NCI-H2107 treated with DMSO at 0.1 percent for 48 hours (cell line): Measurements from ENCODE around the gene P4HTM.

Source experiments
- DNase-seq: peaks from one replicate; lab custom pipeline; 2025; ENCODE audit not compliant: unreplicated experiment; lab: John Stamatoyannopoulos, UW

P4HTM gene, protein sequence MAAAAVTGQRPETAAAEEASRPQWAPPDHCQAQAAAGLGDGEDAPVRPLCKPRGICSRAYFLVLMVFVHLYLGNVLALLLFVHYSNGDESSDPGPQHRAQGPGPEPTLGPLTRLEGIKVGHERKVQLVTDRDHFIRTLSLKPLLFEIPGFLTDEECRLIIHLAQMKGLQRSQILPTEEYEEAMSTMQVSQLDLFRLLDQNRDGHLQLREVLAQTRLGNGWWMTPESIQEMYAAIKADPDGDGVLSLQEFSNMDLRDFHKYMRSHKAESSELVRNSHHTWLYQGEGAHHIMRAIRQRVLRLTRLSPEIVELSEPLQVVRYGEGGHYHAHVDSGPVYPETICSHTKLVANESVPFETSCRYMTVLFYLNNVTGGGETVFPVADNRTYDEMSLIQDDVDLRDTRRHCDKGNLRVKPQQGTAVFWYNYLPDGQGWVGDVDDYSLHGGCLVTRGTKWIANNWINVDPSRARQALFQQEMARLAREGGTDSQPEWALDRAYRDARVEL

DNA sequence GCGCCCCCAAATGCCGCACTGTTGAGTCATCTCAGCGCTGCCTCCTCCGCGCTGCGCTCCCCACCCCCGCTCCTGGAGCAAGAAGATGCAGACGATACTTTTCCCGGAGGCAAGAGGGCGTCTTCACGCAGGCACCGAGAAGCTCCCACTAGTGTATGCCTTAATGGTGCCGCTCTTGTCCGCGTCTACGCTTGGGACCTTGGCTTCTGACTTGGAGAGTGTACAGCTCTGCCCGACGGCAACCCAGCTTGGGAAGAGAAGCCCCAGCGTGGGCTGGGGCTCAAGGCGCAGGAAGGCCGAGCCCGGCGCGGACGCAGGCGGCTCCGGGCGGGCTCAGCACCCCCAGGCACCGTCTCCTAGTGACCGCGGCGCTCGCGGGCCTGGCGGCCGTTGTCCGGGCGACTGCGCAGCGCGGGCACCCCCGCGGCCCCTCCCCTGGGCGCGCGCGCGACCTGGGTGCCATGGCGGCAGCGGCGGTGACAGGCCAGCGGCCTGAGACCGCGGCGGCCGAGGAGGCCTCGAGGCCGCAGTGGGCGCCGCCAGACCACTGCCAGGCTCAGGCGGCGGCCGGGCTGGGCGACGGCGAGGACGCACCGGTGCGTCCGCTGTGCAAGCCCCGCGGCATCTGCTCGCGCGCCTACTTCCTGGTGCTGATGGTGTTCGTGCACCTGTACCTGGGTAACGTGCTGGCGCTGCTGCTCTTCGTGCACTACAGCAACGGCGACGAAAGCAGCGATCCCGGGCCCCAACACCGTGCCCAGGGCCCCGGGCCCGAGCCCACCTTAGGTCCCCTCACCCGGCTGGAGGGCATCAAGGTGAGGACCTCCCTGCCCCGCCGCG lies at the start of gene P4HTM:
P4HTM (plus strand) TSS at position 446 of the 840 bp plus-strand sequence; CDS start at position 462, 16 bp downstream.
- DNase-seq: peak; percentile 26

DNA sequence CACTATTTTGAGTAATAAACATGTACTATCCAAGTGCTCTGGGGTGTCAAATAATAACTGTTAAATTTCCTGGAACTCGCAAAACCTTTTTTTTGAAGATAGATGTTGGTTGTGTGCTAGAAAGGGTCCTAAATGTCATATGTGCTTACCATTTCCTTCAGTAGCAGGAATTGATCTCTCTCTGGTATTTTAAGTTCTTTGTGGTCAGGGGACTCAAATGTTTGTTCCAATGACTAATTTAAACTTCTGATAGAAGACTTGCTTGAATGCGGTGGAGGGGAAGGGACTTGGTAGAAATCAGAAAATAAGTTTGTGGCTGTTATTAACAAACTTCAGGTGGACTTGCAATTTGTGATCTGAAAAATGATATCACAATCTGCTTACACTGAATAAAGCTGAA lies 44.6 kb upstream of the P4HTM start:
- no peak for DNase-seq

DNA sequence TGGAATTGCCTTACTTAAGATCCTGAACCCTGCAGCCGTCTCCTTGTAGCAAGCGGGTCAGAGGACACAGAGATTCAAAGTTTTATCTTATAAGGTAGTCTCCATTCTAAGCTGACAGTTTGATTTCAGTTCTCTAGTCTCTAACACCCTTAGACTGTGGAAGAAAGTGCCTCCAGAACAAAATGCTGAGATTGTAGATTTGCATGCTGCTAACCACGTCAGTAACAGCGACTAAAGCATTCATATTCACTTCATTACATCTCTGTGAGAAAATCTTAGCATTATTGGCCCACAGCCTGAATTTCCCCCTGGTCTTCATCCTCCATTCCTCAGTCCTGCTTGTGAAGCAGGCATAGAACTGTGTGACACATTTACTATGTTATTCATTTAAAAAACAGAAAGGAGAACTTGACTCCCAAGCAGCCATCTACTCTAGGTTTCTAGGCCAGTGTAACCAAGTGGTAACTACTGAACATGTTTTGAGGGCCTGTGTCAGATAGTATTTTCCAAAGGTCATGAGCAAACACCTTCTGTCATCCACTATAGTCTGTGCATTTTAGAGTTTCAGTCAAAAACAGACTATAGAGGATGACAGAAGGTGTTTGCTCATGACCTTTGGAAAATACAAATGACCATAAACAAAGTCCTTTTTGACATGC lies 44.0 kb upstream of the P4HTM start:
- DNase-seq: no peak

DNA sequence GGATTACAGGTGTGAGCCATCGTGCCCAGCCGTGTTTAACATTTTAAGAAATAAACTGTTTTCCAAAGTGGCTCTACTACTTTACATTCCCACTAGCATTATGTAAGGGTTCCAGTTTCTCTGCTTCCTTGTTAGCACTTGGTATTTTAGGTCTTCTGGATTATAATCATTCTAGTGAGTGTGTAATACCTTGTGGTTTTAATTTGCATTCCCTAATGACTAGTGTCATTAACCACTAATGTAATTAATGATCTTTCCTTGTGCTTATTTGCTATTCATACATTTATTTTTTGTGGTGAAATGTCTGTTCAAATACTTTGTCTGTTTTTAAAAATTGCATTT lies 40.7 kb upstream of the P4HTM start:
- no peak for DNase-seq

DNA sequence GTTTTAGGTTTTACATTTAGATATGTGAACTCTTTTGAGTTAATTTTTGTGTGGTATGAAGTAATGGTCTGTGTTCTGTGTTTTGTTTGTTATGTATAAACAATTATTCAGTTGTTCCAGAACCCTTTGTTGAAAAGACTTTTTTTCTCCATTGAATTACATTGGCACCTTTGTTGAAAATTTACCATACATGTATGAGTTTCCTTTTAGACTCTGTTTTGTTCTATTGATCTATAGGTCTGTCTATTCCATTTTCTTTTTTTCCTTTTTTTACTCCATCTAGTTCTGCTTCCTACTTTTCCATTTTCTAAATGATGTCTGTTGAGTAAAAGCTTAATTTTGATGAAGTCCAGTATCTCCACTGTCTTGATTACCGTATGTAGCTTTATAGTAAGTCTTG lies 40.0 kb upstream of the P4HTM start:
- DNase-seq: no peak

DNA sequence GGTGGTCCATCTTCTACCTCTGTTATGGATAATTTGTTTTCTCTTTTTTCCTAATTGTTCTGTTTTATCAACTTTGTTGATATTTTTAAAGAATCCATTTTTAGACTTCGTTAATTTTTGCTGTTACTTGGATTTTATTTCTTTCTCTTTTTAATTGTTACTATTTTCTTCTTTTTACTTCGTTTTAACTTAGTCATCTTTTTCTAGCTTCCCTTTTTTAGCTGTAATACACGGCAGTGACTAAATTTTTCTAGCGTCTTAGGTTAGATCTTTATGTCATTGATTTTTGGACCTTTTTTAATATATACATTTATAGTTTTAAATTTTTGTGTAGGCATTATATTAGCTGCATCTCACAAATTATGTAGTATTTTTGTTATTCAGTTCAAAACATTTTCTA lies 38.3 kb upstream of the P4HTM start:
- no peak for DNase-seq

DNA sequence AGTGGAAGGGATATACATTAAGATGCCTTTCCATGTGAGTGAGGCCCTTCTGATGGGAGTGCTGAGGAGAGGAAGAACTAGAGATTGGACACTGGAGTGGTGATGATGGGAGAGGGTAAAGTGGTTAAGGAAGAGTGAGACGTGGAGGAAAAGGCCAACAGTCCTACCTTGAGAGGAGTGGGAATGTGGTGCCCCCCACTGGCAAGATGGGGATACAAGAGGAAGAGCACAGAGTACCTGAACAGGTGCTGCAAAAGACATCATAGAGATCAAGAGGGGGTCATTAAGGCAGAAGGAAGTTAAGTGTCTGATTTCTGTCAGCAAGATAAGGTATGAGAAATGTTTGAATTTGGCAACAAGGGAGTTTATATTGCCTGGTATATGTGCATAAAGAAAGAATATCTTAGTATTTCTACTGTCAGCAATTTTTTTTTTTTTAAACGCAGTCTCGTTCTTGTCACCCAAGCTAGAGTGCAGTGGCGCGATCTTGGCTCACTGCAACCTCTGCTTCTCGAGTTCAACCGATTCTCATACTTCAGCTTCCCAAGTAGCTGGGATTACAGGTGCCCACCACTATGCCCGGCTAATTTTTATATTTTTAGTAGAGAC lies 37.4 kb upstream of the P4HTM start:
- DNase-seq: peak; percentile 8

DNA sequence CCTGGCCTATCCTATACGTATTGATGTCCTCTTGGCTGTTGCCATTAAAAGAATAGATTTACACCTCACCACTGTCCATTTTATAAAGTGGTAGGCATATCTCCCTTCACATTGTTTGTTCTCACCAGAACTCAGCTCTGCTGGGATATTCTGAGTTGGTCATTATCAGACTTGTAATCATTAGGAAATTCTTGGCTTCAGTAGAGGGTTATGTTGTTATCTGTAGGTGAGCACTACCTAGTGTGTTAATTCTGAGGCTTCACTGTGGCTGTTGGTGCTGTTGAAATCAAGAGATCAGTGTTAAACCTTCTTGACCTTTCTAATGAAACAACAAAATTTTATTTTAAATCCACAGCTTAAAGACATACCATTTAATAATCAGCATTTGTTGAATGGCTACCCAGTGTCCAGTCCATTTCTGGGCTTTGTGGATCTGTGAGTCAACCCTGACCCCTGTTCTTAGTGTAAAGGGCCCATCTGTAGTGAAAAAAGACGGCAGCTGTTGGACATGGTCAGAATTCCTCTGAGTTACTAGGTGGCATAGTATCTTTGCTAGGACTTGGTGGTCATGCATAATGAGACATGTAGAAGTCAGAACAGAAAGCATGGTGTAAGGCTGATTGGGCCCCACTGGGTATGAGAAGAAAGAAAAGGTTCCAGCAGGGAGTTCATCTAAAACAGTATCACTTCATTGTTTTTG lies 32.9 kb upstream of the P4HTM start:
- no peak for DNase-seq

DNA sequence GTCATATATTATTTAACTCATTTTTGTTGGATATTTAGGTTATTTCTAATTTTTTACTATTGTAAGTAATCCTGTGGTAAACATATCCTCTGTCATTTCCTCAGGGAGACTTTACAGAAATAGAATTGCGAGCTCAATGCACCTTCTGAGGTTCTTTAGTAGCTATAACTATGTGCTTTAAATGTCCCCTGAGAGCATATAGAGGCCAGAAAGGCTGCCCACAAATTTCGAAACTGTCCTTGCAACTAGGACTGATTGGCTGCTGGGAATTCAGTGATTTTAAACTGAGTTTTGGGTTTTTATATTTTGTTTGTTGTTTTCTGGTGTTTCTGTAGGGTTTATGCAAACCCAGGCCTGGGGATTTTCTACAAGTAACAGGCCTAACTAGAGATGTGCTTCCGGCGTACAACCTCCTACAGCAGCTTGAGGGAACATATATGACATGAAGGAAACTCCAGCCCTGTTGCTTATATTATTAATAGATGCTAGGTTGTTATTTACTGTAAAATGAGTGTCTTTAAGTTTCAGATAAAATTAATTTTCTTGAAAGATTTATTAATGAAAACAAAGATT lies 29.1 kb upstream of the P4HTM start:
- DNase-seq: no peak

DNA sequence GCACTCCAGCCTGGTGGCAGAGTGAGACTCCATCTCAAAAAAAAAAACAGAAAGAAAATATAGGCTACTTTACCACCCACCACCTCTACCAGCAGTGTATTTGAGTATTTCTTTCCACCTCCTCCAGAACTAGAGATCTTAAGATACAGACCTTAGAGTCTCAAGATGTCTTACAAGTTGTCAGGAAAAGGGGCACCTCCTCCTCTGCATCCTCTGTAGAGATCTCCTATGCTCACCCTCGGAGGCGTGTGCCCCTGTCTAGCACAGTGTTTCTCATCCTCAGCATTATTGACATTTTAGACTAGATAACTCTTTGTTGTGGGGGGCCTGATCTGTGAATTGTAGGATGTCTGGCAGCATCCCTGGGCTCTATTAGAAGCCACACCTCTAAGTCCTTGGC lies 27.7 kb upstream of the P4HTM start:
- DNase-seq: no peak

DNA sequence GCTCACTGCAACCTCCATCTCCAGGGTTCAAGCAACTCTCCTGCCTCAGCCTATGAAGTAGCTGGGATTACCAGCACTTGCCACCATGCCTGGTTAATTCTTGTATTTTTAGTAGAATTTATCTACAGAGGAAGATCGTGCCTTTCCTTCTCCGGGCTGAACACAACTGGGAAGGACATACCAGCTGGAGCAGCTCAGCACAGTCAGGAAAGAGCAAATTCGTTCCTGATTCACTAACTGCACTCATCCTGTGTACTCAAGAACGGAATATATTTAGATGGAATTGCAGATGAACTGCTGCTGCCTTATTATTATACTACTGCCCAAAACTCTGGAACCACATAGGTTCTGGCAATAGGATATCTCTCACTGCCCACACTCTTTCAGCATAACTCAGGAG lies 27.1 kb upstream of the P4HTM start:
- no peak for DNase-seq

DNA sequence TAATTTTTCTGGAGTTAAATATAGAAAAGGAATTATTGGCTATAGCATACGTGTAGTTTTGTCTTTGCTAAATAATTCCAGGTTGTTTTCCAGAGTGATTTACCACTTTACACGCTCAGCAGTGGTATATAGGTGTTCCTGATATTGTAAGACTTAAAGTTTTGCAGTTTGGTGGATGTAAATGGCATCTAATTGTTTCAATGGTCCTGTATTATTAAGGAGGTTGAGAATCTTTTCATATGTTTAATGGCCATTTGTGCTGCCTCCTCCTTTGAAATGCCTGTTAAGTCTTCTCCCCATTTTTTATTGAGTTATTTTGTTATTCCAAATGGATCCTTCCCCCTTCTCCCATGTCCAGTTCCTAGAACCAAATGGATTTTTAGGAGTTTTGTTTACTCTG lies 26.4 kb upstream of the P4HTM start:
- DNase-seq: no peak

DNA sequence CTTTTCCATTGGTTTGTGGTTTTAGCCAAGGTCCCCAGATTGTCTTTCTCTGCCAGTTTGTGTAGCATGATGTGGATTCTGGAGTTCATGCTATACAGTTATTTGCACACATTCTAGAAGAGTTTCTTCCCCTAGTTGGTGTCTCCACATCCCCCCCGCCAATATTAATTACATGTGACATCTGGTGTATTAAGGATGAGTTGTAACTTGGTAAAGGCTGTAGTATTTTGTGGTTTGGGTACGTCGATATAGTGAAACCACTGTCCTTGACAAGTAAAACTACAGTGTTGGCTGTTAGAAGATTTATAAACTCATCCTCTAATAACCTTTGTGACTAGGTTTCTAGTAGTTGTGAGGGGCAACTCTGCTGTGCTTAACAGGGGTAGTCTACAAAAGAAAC lies 23.7 kb upstream of the P4HTM start:
- DNase-seq: no peak

DNA sequence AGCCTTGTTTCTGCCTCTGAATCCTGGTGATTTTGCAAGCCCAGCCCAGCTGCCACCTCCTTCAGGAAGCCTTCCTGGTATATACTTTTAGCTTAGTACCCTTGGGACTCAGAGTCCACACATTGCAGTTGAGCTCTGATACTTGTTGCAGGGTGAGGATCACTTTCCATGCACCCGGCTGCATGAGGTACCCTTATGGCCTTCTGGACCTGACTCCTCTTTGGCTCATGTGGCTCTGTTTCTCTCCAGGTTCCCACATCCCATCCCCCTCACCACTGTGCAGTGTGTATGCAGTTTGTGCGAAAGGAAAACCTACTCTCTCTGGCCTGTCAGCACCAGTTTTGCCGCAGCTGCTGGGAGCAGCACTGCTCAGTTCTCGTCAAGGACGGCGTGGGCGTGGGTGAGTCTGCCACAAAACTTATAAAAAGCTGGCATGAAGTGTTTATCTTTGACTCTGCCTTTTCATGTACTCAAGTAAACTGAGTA lies 23.1 kb upstream of the P4HTM start:
- no peak for DNase-seq

DNA sequence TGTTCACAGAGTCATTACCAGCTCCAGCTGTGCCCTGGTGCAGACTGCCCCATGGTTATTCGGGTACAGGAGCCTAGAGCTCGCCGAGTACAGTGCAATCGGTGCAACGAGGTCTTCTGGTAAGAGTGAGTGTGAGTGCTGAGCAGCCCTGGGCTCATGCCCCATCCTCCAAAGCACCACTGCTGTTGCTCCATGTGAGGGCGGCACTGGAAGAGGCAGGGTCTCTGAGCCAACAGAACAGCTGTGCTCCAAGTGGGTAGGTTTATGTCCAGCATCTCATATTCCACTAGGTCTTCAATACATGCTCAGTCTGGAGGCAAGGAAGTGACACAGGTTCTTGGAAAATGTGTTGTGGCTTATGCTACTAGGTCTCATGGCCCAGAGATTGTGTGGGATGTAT lies 19.5 kb upstream of the P4HTM start:
- no peak for DNase-seq

DNA sequence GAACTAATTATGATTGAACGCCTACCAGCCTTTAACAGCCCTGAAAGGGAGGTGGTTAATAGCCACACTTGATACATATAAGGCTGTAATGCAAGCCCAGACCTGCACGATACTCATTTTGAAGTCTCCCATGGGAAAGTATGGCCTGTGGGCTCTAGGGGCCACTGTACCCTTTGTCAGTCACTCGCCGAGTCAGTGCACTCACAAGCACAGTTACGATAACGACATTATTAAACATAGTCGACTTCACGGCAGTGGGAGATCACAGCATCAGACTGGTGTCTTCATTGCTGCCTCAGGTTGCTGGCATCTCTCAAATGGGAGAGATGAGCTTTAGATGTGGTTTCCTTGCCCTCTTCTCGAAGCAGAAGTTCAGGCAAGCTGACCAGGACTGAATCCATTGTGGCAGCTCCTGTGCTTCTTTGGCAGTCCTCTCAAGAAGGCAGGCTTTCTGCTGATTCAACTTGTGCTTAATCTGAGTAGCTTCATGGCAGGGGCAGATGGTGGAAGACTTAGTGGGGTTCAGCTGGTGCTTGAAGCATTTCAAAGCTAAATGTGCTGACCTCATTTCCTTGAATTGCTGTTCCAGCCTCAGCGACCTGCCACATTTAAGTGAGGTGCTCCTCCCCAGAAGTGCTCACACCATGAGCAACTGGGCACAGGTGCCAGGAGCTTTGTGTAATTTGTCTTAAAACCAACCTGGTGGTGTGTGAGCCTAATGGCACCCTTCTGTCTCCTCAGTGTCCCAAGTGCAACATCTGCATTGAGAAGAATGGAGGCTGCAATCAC lies 15.8 kb upstream of the P4HTM start:
- DNase-seq: no peak

DNA sequence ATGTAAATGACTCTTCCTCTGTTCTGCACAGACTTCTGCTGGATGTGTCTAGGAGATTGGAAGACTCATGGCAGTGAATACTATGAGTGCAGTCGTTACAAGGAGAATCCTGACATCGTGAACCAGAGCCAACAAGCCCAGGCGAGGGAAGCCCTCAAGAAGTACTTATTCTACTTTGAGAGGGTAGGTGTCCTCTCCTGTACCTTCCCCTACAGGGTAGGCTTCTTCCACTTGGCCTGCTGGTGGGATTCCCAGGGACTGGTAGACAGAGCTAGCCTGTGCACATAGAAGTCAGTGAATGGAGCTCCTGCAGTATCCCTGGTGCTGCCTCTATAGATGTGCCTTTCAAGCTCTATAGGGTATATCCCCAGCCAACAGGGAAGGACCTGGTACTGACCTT lies 10.6 kb upstream of the P4HTM start:
- DNase-seq: no peak

DNA sequence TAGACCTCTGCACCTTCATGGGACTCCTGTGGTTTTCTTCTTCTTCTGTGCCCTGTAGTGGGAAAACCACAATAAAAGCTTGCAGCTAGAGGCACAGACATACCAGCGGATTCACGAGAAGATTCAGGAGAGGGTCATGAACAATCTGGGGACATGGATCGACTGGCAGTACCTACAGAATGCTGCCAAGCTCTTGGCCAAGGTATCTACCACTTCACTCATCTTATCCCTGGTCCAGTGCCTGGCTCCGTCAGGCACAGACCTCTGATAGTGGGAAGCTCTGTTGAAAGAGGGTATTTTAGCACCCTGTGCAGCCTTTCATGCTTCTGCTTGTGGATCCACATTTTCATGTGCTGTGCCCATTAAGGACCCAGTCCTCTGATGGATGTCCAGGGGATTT lies 9.7 kb upstream of the P4HTM start:
- no peak for DNase-seq

DNA sequence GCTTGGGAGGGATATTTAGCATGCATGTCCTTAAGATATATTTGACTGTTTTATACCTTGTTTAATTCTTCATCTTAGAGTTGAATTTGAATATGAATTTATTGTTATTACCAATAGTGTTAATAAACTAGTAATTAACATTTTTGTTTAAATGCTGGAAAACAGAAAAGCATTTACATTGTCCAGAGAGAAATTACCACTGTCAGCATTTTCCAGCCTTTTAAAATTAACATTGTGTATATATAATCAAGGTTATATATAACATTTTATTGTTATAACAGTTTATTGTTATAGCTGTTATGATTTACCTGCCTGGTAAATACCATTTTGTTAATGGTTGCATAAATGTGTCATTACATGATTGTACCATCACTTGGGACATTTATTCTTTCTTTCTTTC lies 8.0 kb upstream of the P4HTM start:
- no peak for DNase-seq
